Skeletal muscle satellite cell (primary cell): Measurements from ENCODE around the gene SEMG1.

Experiments used
- H3K27me3 ChIP-seq: 2 replicates; pipeline ENCODE4 v1.7.0; 2013; ENCODE audit warnings: low read length; ENCODE audit not compliant: control insufficient read depth, insufficient read depth
- H3K36me3 ChIP-seq: 2 replicates; pipeline ENCODE4 v1.7.0; 2013; ENCODE audit warnings: mild to moderate bottlenecking, control low read depth, low read length; ENCODE audit not compliant: insufficient read depth
- H3K4me1 ChIP-seq: 2 replicates; pipeline ENCODE4 v1.7.0; 2013; ENCODE audit warnings: low read length; ENCODE audit not compliant: control insufficient read depth, insufficient read depth
- H3K4me2 ChIP-seq: 2 replicates; pipeline ENCODE4 v1.7.0; 2013; ENCODE audit warnings: mild to moderate bottlenecking, low read length
- H3K4me3 ChIP-seq: 2 replicates; pipeline ENCODE4 v1.7.0; 2013; ENCODE audit warnings: low read length
- H3K9ac ChIP-seq: 2 replicates; pipeline ENCODE4 v1.7.0; 2013; ENCODE audit warnings: mild to moderate bottlenecking, low read depth, low read length, moderate library complexity
- H3K9me3 ChIP-seq: replicated peaks from 2 replicates; pipeline ENCODE4 v1.7.0; 2013; ENCODE audit warnings: mild to moderate bottlenecking, control low read depth, low read length

Gene SEMG1

GRCh38 chr20:45229264-45230056 is 22.6 kb downstream of the SEMG1 start:
- no peak overlapping the region for H3K4me3 ChIP-seq
- no peaks in the 10 kb centered on the region for H3K36me3 ChIP-seq
- H3K9me3 ChIP-seq = no peaks in the 10 kb centered on the region
- no peak overlapping the region for H3K4me2 ChIP-seq
- no peaks in the 10 kb centered on the region for H3K4me1 ChIP-seq
- peaks cover 27% of the 10 kb centered on the region for H3K27me3 ChIP-seq
- H3K9ac ChIP-seq = no peak overlapping the region

GRCh38 chr20:45230631-45231030 is 23.8 kb downstream of the SEMG1 start:
- Histone ChIP-seq H3K27me3 (peaks cover 21% of the 10 kb centered on the region), H3K36me3 (no peaks in the 10 kb centered on the region), H3K9me3 (no peaks in the 10 kb centered on the region), H3K9ac (no peak overlapping the region), H3K4me1 (no peaks in the 10 kb centered on the region), H3K4me3 (no peak overlapping the region), H3K4me2 (no peak overlapping the region)

GRCh38 chr20:45235995-45236394 is 29.2 kb downstream of the SEMG1 start:
- Histone ChIP-seq H3K4me1 (no peaks in the 10 kb centered on the region), H3K4me3 (no peak overlapping the region), H3K27me3 (peaks cover 36% of the 10 kb centered on the region), H3K9ac (no peak overlapping the region), H3K36me3 (no peaks in the 10 kb centered on the region), H3K9me3 (no peaks in the 10 kb centered on the region), H3K4me2 (no peak overlapping the region)

- Histone ChIP-seq H3K9me3 (no peaks in the 10 kb centered on the region), H3K27me3 (peaks cover 27% of the 10 kb centered on the region), H3K9ac (no peak overlapping the region), H3K36me3 (no peaks in the 10 kb centered on the region), H3K4me2 (no peak overlapping the region), H3K4me3 (no peak overlapping the region), H3K4me1 (no peaks in the 10 kb centered on the region)
These were observed 31.3 kb downstream of the SEMG1 start for GRCh38 chr20:45238139-45238538.

- no peaks in the 10 kb centered on the region for H3K36me3 ChIP-seq
- no peaks in the 10 kb centered on the region for H3K4me1 ChIP-seq
- no peak overlapping the region for H3K4me2 ChIP-seq
- H3K27me3 ChIP-seq = peaks cover 72% of the 10 kb centered on the region
- no peaks in the 10 kb centered on the region for H3K9me3 ChIP-seq
- H3K9ac ChIP-seq = no peak overlapping the region
- H3K4me3 ChIP-seq = no peak overlapping the region
These were observed 39.3 kb downstream of the SEMG1 start for GRCh38 chr20:45246109-45246508.

- Histone ChIP-seq H3K27me3 (peaks cover 85% of the 10 kb centered on the region), H3K4me1 (no peaks in the 10 kb centered on the region), H3K4me2 (no peak overlapping the region), H3K4me3 (no peak overlapping the region), H3K9ac (no peak overlapping the region), H3K9me3 (no peaks in the 10 kb centered on the region), H3K36me3 (no peaks in the 10 kb centered on the region)
These were observed 41.0 kb downstream of the SEMG1 start for GRCh38 chr20:45247865-45248264.

- no peaks in the 10 kb centered on the region for H3K4me1 ChIP-seq
- H3K4me2 ChIP-seq = no peak overlapping the region
- no peak overlapping the region for H3K9ac ChIP-seq
- no peaks in the 10 kb centered on the region for H3K36me3 ChIP-seq
- no peaks in the 10 kb centered on the region for H3K9me3 ChIP-seq
- peaks cover 87% of the 10 kb centered on the region for H3K27me3 ChIP-seq
- no peak overlapping the region for H3K4me3 ChIP-seq
These were observed 41.8 kb downstream of the SEMG1 start for GRCh38 chr20:45248609-45249008.

GRCh38 chr20:45251884-45252560 is 45.2 kb downstream of the SEMG1 start:
- H3K4me3 ChIP-seq = no peak overlapping the region
- H3K9ac ChIP-seq = no peak overlapping the region
- H3K27me3 ChIP-seq = peaks cover 77% of the 10 kb centered on the region
- H3K9me3 ChIP-seq = no peaks in the 10 kb centered on the region
- no peak overlapping the region for H3K4me2 ChIP-seq
- H3K36me3 ChIP-seq = no peaks in the 10 kb centered on the region
- peaks cover 5% of the 10 kb centered on the region for H3K4me1 ChIP-seq

GRCh38 chr20:45253261-45253660 is 46.4 kb downstream of the SEMG1 start:
- H3K36me3 ChIP-seq = no peaks in the 10 kb centered on the region
- H3K9ac ChIP-seq = no peak overlapping the region
- no peak overlapping the region for H3K4me3 ChIP-seq
- no peaks in the 10 kb centered on the region for H3K9me3 ChIP-seq
- H3K4me1 ChIP-seq = peaks cover 5% of the 10 kb centered on the region
- no peak overlapping the region for H3K4me2 ChIP-seq
- peaks cover 67% of the 10 kb centered on the region for H3K27me3 ChIP-seq

GRCh38 chr20:45254383-45255262 is 47.8 kb downstream of the SEMG1 start, which contains the start of gene SLPI:
SLPI (minus strand) TSS chr20:45254564; CDS start chr20:45254543, 21 bp downstream.
- H3K4me2 ChIP-seq = no peak within 1 kb of the TSS
- H3K36me3 ChIP-seq = no peaks in the 10 kb centered on the region
- no peak within 1 kb of the TSS for H3K4me3 ChIP-seq
- H3K4me1 ChIP-seq = peaks cover 5% of the 10 kb centered on the region
- no peak within 1 kb of the TSS for H3K9ac ChIP-seq
- H3K9me3 ChIP-seq = no peaks in the 10 kb centered on the region
- H3K27me3 ChIP-seq = peaks cover 73% of the 10 kb centered on the region

- Histone ChIP-seq H3K27me3 (peaks cover 73% of the 10 kb centered on the region), H3K4me1 (peaks cover 5% of the 10 kb centered on the region), H3K4me3 (no peak overlapping the region), H3K9me3 (no peaks in the 10 kb centered on the region), H3K36me3 (no peaks in the 10 kb centered on the region), H3K4me2 (no peak overlapping the region), H3K9ac (no peak overlapping the region)
These were observed 50.3 kb downstream of the SEMG1 start for GRCh38 chr20:45257161-45257560.
